Ovary (tissue), 9 donors: ENCODE results near the gene AMBRA1. TPM values are rescaled to one million over a fixed set of nuclear protein-coding genes. Genes with fewer than 3 reads are reported as not detected.
"Not testable (repeated sequence)": the region's sequence is repeated elsewhere in the genome, so short reads cannot be mapped to it uniquely, and the experiment has no call there.

Source experiments
- DNase-seq, 5 donors: peaks; one replicate each; pipeline ENCODE4 v3.0.0-alpha.2; 2019 to 2020
- H3K27ac ChIP-seq, 2 donors: fragments of 200-600 bp; one replicate each; pipeline versions ENCODE4 v1.5.1 to v1.8.0; 2019 to 2022
- H3K27me3 ChIP-seq: fragments of 200-600 bp; one replicate; pipeline ENCODE4 v1.8.0; 2022
- H3K36me3 ChIP-seq: fragments of 200-600 bp; sonication (generic); one replicate; pipeline ENCODE4 v1.5.1; 2019
- H3K4me1 ChIP-seq: one replicate; pipeline ENCODE4 v1.8.1; 2013; ENCODE audit warnings: mild to moderate bottlenecking, moderate library complexity; ENCODE audit not compliant: insufficient read depth
- H3K4me3 ChIP-seq: fragments of 200-600 bp; sonication (generic); one replicate; pipeline ENCODE4 v1.5.1; 2017
- H3K9me3 ChIP-seq, 2 donors: fragments of 200-600 bp in 1 of 2; sonication (generic) in 1 of 2; one replicate each; pipeline versions ENCODE4 v1.5.1 to v1.8.1; 2013 to 2019; ENCODE audit warnings: mild to moderate bottlenecking in 1 of 2, moderate library complexity in 1 of 2
- EP300 ChIP-seq: sonication (generic); formaldehyde crosslinking; IDR thresholded peaks from one replicate; pipeline ENCODE4 v1.6.1; 2017; ENCODE audit warnings: antibody characterized with exemption
- POLR2A ChIP-seq: fragments of 450-650 bp; IDR thresholded peaks from one replicate; pipeline ENCODE4 v1.6.1; 2017; ENCODE audit warnings: antibody characterized with exemption, mild to moderate bottlenecking, moderate library complexity
- WGBS, 3 donors: extraction: QIAGEN DNeasy Blood & Tissue Kit in 1 of 3; methylation state at CpG; one replicate each; pipeline versions ENCODE4 v1.1.5 to v1.1.7; 2013 to 2017; 5-methylcytosine and 5-hydroxymethylcytosine counted together
- intact Hi-C, 4 donors: fragments of 100-400 bp; cut with DNase I; formaldehyde crosslinking; loops; one replicate each; pipeline versions ENCODE4 v1.11.0 to v1.15.1; 2022 to 2023
- polyA plus RNA-seq, 2 donors: library from polyadenylated mRNA; stranded (reverse); fragments of 200-250 nt in 1 of 2; fragments of 350-450 nt in 1 of 2; fragmentation: Illumina TruSeq in 1 of 2; extraction: RNeasy Lipid Tissue Mini Kit (QIAGEN cat#74804) in 1 of 2; gene quantifications; one replicate each; pipeline ENCODE4 v1.2.3, GENCODE V29; 2013 to 2014
- total RNA-seq, 7 donors: library from RNA; depleted of rRNA in 2 of 7; stranded (reverse); fragments of >200 nt in 2 of 7; fragmentation: NEBNext Ultra II Directional in 3 of 7; extraction: Animal tissue kit (Norgen Biotek cat#: 25700) in 3 of 7; gene quantifications; one replicate each; pipeline versions ENCODE4 v1.1.0 to v1.2.4, GENCODE V29; 2016 to 2023
- TF ChIP-seq, protein P1 (sequence below), 3 donors: fragments of 450-650 bp in 2 of 3; fragments of 200-600 bp in 1 of 3; IDR thresholded peaks; one replicate each; pipeline versions ENCODE4 v1.5.1 to v1.8.0; 2016 to 2022; ENCODE audit warnings: antibody characterized with exemption in 3 of 3, mild to moderate bottlenecking in 1 of 3
- donor health status: DM: no; HTN: no; CAD: no; lungs with moderate emphysema.
- donor health status: DM: no; HTN: no; CAD: no.
- donor health status: Bipolar disorder and iron deficiency.
- donor health status: DM: yes; HTN: yes; CAD: no.
- donor health status: DM: no; HTN: no; CAD: no.
- donor health status: DM: yes; HTN: yes; CAD: no.

Gene AMBRA1
- total and polyA plus RNA-seq, 9 donors = 18.7 to 38.1 (median 30.1) TPM

DNA sequence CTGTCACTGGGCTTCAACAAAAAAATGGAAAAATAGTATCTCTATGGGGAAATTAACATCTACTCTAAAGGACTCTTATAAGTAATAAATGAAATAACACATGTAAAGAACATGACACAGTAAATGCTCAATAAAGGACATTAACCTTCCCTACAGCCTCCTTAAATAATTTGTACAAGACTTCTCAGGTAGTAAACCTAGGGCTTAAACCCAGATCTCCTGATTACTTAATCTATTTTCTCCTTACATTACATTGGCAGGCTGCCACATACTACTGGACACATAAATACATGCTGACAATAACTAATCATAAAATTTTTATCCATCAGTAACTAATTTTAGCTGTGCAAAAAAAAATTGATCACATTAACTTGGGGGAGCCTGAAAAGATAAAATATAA is 4.9 kb downstream of the AMBRA1 start:
- intact Hi-C loops = no loop called here
- no peak overlapping the region for H3K27ac ChIP-seq
- no peaks in the 10 kb centered on the region for H3K27me3 ChIP-seq
- peaks cover 8% of the 10 kb centered on the region for H3K4me1 ChIP-seq
- H3K36me3 ChIP-seq = no peaks in the 10 kb centered on the region
- H3K9me3 ChIP-seq = no peaks in the 10 kb centered on the region
- no peak for DNase-seq
- TF ChIP-seq EP300 = no peak
- no peak for TF ChIP-seq POLR2A
- TF ChIP-seq, protein P1, sequence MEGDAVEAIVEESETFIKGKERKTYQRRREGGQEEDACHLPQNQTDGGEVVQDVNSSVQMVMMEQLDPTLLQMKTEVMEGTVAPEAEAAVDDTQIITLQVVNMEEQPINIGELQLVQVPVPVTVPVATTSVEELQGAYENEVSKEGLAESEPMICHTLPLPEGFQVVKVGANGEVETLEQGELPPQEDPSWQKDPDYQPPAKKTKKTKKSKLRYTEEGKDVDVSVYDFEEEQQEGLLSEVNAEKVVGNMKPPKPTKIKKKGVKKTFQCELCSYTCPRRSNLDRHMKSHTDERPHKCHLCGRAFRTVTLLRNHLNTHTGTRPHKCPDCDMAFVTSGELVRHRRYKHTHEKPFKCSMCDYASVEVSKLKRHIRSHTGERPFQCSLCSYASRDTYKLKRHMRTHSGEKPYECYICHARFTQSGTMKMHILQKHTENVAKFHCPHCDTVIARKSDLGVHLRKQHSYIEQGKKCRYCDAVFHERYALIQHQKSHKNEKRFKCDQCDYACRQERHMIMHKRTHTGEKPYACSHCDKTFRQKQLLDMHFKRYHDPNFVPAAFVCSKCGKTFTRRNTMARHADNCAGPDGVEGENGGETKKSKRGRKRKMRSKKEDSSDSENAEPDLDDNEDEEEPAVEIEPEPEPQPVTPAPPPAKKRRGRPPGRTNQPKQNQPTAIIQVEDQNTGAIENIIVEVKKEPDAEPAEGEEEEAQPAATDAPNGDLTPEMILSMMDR (IDR thresholded peaks at IDR 0.05) = no peak
- no peak overlapping the region for H3K4me3 ChIP-seq

DNA sequence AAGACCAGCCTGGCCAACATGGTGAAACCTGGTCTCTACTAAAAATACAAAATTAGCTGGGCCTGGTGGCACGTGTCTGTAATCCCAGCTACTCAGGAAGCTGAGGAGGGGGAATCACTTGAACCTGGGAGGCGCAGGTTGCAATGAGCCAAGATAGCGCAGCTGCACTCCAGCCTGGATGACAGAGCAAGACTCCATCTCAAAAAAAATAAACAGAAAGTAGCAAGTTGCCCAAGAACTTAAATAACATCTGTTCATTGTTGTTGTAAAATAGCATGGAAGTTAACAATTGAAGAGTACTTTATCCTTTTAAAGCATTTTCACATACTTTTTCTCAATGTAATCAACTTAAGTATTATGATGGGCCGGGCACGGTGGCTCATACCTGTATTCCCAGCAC is 5.7 kb downstream of the AMBRA1 start:
- no peak overlapping the region for H3K27ac ChIP-seq
- peaks cover 8% of the 10 kb centered on the region for H3K4me1 ChIP-seq
- DNase-seq = no peak
- H3K4me3 ChIP-seq = no peak overlapping the region
- TF ChIP-seq POLR2A = no peak
- no peak for TF ChIP-seq EP300
- TF ChIP-seq, protein P1 (IDR thresholded peaks at IDR 0.05) = no peak
- intact Hi-C loops = no loop called here
- H3K9me3 ChIP-seq = no peaks in the 10 kb centered on the region
- H3K36me3 ChIP-seq = no peaks in the 10 kb centered on the region
- H3K27me3 ChIP-seq = no peaks in the 10 kb centered on the region
- WGBS, 3 donors = 72 to 87% (median 75%) methylated on average over 5 of the region's 5 CpGs

DNA sequence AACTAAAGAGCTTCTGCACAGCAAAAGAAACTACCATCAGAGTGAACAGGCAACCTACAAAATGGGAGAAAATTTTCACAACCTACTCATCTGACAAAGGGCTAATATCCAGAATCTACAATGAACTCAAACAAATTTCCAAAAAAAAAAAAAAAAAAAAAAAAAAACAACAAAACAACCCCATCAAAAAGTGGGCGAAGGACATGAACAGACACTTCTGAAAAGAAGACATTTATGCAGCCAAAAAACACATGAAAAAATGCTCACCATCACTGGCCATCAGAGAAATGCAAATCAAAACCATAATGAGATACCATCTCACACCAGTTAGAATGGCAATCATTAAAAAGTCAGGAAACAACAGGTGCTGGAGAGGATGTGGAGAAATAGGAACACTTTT is 10.3 kb downstream of the AMBRA1 start:
- H3K27ac ChIP-seq, intact Hi-C loops, H3K36me3 ChIP-seq, DNase-seq, H3K9me3 ChIP-seq, H3K4me3 ChIP-seq, H3K4me1 ChIP-seq, H3K27me3 ChIP-seq: not testable (repeated sequence)
- 83 to 100% (median 100%) methylated on average over 1 of the region's 1 CpG for WGBS, 3 donors

DNA sequence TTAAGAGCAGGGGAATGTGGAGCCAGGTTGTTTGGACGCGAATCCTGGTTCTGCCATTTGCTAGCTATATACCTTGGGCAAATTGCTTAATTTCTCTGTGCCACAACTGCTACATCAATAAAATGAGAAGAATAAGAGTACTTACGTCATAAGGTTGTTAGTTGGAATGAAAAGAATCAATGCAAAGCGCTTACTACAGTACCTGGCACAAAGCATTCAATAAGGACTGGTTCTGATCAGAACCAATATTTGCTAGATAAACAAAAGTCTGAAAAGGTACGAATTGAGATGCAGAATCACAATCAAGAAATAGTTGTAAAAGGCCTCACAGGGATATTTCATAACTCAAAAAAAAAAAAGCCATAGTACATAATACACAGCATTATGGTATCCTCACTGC is 11.2 kb downstream of the AMBRA1 start:
- Histone ChIP-seq H3K36me3 (no peaks in the 10 kb centered on the region), H3K27ac (no peak overlapping the region), H3K9me3 (no peaks in the 10 kb centered on the region), H3K4me3 (no peak overlapping the region), H3K27me3 (no peaks in the 10 kb centered on the region), H3K4me1 (peaks cover 2% of the 10 kb centered on the region)
- TF ChIP-seq EP300 (no peak), POLR2A (no peak)
- TF ChIP-seq, protein P1 (IDR thresholded peaks at IDR 0.05) = no peak
- DNase-seq = no peak
- intact Hi-C loops = no loop called here
- 93 to 95% (median 93%) methylated on average over 5 of the region's 5 CpGs for WGBS, 3 donors

DNA sequence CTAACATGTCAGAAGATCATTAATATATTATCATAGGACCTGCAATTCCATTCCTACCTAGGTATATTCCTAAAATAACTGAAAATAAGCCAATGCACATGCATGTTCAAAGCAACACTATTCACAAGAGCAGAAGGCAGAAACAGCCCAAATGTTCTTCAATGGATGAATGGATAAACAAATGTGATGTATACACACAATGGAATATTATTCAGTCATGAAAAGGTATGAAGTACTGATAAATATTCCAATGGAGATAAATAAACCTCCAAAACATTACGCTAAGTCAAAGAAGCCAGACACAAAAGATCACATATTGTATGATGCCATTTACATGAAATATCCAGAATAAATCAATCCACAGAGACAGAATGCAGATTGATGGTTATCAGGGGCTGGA is 16.8 kb downstream of the AMBRA1 start:
- H3K36me3 ChIP-seq = no peaks in the 10 kb centered on the region
- TF ChIP-seq POLR2A = no peak
- TF ChIP-seq, protein P1 (IDR thresholded peaks at IDR 0.05) = no peak
- TF ChIP-seq EP300 = no peak
- DNase-seq = no peak
- no peak overlapping the region for H3K4me3 ChIP-seq
- no peaks in the 10 kb centered on the region for H3K27me3 ChIP-seq
- 98 to 99% (median 98%) methylated on average over 1 of the region's 1 CpG for WGBS, 3 donors
- no peaks in the 10 kb centered on the region for H3K9me3 ChIP-seq
- intact Hi-C loops = no loop called here
- peaks cover 4% of the 10 kb centered on the region for H3K4me1 ChIP-seq
- H3K27ac ChIP-seq = no peak overlapping the region
